HepG2 (cell line): Measurements from ENCODE around the gene SLC25A1. TPM values are rescaled to one million over a fixed set of nuclear protein-coding genes. Genes with fewer than 3 reads are reported as not detected.

ENCODE experiments used
- EHMT2 ChIP-seq: fragments of 200-600 bp; sonication (generic); IDR thresholded peaks from 2 replicates; pipeline ENCODE4 v1.7.0; 2017; ENCODE audit warnings: antibody characterized with exemption, low read depth, low read length, borderline replicate concordance
- HDAC2 ChIP-seq: sonication (generic); formaldehyde crosslinking; IDR thresholded peaks from 2 replicates; pipeline ENCODE4 v1.4.0; 2020; ENCODE audit warnings: missing genetic modification reagents
- HMG20B ChIP-seq: conservative IDR thresholded peaks from 2 replicates; pipeline ENCODE4 v1.6.1; 2016; ENCODE audit warnings: missing genetic modification reagents, missing compliant biosample characterization
- ISX ChIP-seq: sonication (generic); formaldehyde crosslinking; conservative IDR thresholded peaks from 2 replicates; pipeline ENCODE4 v1.5.0; 2020; ENCODE audit warnings: missing genetic modification reagents
- MXI1 ChIP-seq: IDR thresholded peaks from 3 replicates; pipeline ENCODE4 v1.6.1; 2012; ENCODE audit warnings: low read depth, low read length, inconsistent platforms, borderline replicate concordance
- MZF1 ChIP-seq: sonication (generic); formaldehyde crosslinking; IDR thresholded peaks from 2 replicates; pipeline ENCODE4 v1.8.1; 2023; ENCODE audit warnings: mild to moderate bottlenecking, missing genetic modification reagents, borderline replicate concordance
- NONO ChIP-seq, 2 experiments: fragments of 450-650 bp in 1 of 2; sonication (generic) in 1 of 2; formaldehyde crosslinking in 1 of 2; IDR thresholded peaks in 1 of 2; conservative IDR thresholded peaks in 1 of 2; 2 replicates each; pipeline versions ENCODE4 v1.6.1 to v1.8.0; 2017 to 2022; ENCODE audit warnings: mild to moderate bottlenecking in 1 of 2, missing genetic modification reagents in 1 of 2, moderate library complexity in 1 of 2
- POLR2AphosphoS5 ChIP-seq: IDR thresholded peaks from 2 replicates; pipeline ENCODE4 v1.6.1; 2012; ENCODE audit warnings: low read depth, low read length
- RBM22 ChIP-seq: fragments of 200-400 bp; formaldehyde crosslinking; optimal IDR thresholded peaks from 2 replicates; pipeline ENCODE3; 2017; ENCODE audit warnings: mild to moderate bottlenecking, low read length, moderate library complexity
- RNF2 ChIP-seq: fragments of 450-650 bp; conservative IDR thresholded peaks from 2 replicates; pipeline ENCODE4 v1.6.1; 2016; ENCODE audit warnings: low read depth
- TARDBP ChIP-seq: sonication (generic); formaldehyde crosslinking; IDR thresholded peaks from 2 replicates; pipeline ENCODE4 v1.8.0; 2022; ENCODE audit warnings: mild to moderate bottlenecking, missing genetic modification reagents
- ZBTB38 ChIP-seq: sonication (generic); formaldehyde crosslinking; IDR thresholded peaks from 2 replicates; pipeline ENCODE4 v1.5.1; 2020; ENCODE audit warnings: mild to moderate bottlenecking, missing genetic modification reagents
- ZNF17 ChIP-seq: sonication (generic); formaldehyde crosslinking; IDR thresholded peaks from 2 replicates; pipeline ENCODE4 v1.5.0; 2020; ENCODE audit warnings: mild to moderate bottlenecking, missing genetic modification reagents
- ZNF235 ChIP-seq: sonication (generic); formaldehyde crosslinking; IDR thresholded peaks from 2 replicates; pipeline ENCODE4 v1.8.1; 2023; ENCODE audit warnings: mild to moderate bottlenecking, missing genetic modification reagents, borderline replicate concordance
- ZNF326 ChIP-seq: sonication (generic); formaldehyde crosslinking; IDR thresholded peaks from 2 replicates; pipeline ENCODE4 v1.4.0; 2020; ENCODE audit warnings: missing genetic modification reagents, borderline replicate concordance
- ZNF44 ChIP-seq: sonication (generic); formaldehyde crosslinking; IDR thresholded peaks from 2 replicates; pipeline ENCODE4 v1.5.1; 2020; ENCODE audit warnings: mild to moderate bottlenecking, missing genetic modification reagents
- ZNF605 ChIP-seq: sonication (generic); formaldehyde crosslinking; IDR thresholded peaks from 2 replicates; pipeline ENCODE4 v1.8.0; 2022; ENCODE audit warnings: mild to moderate bottlenecking, missing genetic modification reagents
- ZNF670 ChIP-seq: sonication (generic); formaldehyde crosslinking; IDR thresholded peaks from 2 replicates; pipeline ENCODE4 v1.8.0; 2022; ENCODE audit warnings: mild to moderate bottlenecking, missing genetic modification reagents, borderline replicate concordance
- ZSCAN25 ChIP-seq: sonication (generic); formaldehyde crosslinking; IDR thresholded peaks from 2 replicates; pipeline ENCODE4 v1.8.0; 2022; ENCODE audit warnings: mild to moderate bottlenecking, missing genetic modification reagents
- ZZZ3 ChIP-seq: sonication (generic); formaldehyde crosslinking; IDR thresholded peaks from 2 replicates; pipeline ENCODE4 v1.4.0; 2020; ENCODE audit warnings: missing genetic modification reagents, mild to moderate bottlenecking, borderline replicate concordance
- polyA plus RNA-seq, 8 experiments: library from polyadenylated mRNA; depleted of rRNA in 3 of 8; stranded (reverse) in 7 of 8; unstranded in 1 of 8; fragments of >200 nt; fragmentation: Illumina TruSeq in 4 of 8; extraction: Trizol in 4 of 8; gene quantifications; 2 replicates each; pipeline versions ENCODE4 v1.2.1 to v1.2.3, GENCODE V29; 2011 to 2016; ENCODE audit warnings: low read depth in 4 of 8, missing spikeins in 1 of 8, mixed read lengths in 1 of 8; ENCODE audit not compliant: insufficient read depth in 1 of 8
- total RNA-seq, 5 experiments: library from RNA; depleted of rRNA; stranded (reverse); fragments of >200 nt; fragmentation: Illumina TruSeq; extraction: Trizol; gene quantifications; 2 replicates each; pipeline ENCODE4 v1.2.3, GENCODE V29; 2016; ENCODE audit warnings: low read depth in 1 of 5
- TF ChIP-seq, protein P1 (sequence below): sonication (generic); formaldehyde crosslinking; IDR thresholded peaks from 2 replicates; pipeline ENCODE4 v1.5.0; 2020; ENCODE audit warnings: mild to moderate bottlenecking, missing genetic modification reagents
- TF ChIP-seq, protein P2 (sequence below): sonication (generic); formaldehyde crosslinking; IDR thresholded peaks from 2 replicates; pipeline ENCODE4 v1.4.0; 2020; ENCODE audit warnings: mild to moderate bottlenecking, missing genetic modification reagents, borderline replicate concordance
- TF ChIP-seq, protein P3 (sequence below): sonication (generic); formaldehyde crosslinking; IDR thresholded peaks from 2 replicates; pipeline ENCODE4 v1.5.1; 2020; ENCODE audit warnings: mild to moderate bottlenecking, missing genetic modification reagents, moderate library complexity

The SLC25A1 gene
- total and polyA plus RNA-seq, 2 of the 13 experiments (the other 11 are each of a cell fraction or from before 2014, with no cell fraction given) = 49.4 to 161 TPM

DNA sequence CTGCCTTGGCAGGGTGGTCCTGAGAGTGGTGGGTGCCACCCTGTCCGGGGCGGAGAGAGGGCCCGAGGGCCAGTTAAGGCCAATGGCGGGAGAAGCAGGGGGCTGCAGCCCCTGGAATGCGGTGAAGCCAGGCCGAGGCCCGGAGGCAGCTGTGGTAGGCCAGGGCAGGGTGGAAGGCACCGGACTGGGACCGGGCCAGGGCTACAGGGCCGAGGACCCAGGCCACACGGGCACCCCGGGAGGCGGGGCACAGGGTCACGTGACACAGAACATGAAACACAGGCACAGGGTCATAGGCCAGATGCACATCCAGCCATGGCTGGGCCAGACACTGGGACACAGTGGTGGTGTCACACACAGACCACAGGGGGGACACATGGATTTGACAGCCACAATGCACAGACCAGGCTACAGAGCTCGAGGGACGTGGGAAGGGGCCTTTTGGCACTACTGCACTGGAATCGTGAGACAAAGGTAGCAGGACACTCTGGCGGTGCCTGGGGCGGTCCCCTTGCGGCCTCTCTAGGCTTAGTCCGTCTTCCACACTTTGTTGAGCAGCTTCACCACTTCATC, 2.8 kb downstream of the SLC25A1 start (continued):
- TF ChIP-seq MXI1 = 0 out of 3 replicates have a peak, but pooled peaks have one; percentile 25
- TF ChIP-seq RNF2 = no peak
- no peak for TF ChIP-seq ZNF17 (CRISPR knock-in tag)
- 0 out of 2 replicates have a peak, but pooled peaks have one; percentile 39 for TF ChIP-seq ZSCAN25
- TF ChIP-seq HMG20B (CRISPR knock-in tag) = no peak
- TF ChIP-seq, protein P1, sequence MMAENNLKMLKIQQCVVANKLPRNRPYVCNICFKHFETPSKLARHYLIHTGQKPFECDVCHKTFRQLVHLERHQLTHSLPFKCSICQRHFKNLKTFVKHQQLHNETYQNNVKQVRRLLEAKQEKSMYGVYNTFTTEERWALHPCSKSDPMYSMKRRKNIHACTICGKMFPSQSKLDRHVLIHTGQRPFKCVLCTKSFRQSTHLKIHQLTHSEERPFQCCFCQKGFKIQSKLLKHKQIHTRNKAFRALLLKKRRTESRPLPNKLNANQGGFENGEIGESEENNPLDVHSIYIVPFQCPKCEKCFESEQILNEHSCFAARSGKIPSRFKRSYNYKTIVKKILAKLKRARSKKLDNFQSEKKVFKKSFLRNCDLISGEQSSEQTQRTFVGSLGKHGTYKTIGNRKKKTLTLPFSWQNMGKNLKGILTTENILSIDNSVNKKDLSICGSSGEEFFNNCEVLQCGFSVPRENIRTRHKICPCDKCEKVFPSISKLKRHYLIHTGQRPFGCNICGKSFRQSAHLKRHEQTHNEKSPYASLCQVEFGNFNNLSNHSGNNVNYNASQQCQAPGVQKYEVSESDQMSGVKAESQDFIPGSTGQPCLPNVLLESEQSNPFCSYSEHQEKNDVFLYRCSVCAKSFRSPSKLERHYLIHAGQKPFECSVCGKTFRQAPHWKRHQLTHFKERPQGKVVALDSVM (CRISPR knock-in tag) = no peak
- no peak for TF ChIP-seq HDAC2 (CRISPR knock-in tag)
- no peak for TF ChIP-seq ZNF44 (CRISPR knock-in tag)
- no peak for TF ChIP-seq NONO (IDR thresholded peaks at IDR 0.05)
- TF ChIP-seq NONO (CRISPR knock-in tag; conservative IDR thresholded peaks at IDR 0.05) = peak; percentile 54; the same call in 1 of the 2 replicates
- TF ChIP-seq, protein P2, sequence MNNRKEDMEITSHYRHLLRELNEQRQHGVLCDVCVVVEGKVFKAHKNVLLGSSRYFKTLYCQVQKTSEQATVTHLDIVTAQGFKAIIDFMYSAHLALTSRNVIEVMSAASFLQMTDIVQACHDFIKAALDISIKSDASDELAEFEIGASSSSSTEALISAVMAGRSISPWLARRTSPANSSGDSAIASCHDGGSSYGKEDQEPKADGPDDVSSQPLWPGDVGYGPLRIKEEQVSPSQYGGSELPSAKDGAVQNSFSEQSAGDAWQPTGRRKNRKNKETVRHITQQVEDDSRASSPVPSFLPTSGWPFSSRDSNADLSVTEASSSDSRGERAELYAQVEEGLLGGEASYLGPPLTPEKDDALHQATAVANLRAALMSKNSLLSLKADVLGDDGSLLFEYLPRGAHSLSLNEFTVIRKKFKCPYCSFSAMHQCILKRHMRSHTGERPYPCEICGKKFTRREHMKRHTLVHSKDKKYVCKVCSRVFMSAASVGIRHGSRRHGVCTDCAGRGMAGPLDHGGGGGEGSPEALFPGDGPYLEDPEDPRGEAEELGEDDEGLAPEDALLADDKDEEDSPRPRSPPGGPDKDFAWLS = no peak
- TF ChIP-seq TARDBP (CRISPR knock-in tag) = 0 out of 2 replicates have a peak, but pooled peaks have one; percentile 36
- TF ChIP-seq MZF1 (CRISPR knock-in tag) = no peak
- TF ChIP-seq ZBTB38 (CRISPR knock-in tag) = 0 out of 2 replicates have a peak, but pooled peaks have one; percentile 35
- peak; percentile 37; the same call in 1 of the 2 replicates for TF ChIP-seq POLR2AphosphoS5
- no peak for TF ChIP-seq ZNF326 (CRISPR knock-in tag)
- TF ChIP-seq ISX (CRISPR knock-in tag) = no peak
- peak; percentile 44; the same call in 1 of the 2 replicates for TF ChIP-seq ZZZ3 (CRISPR knock-in tag)
- no peak for TF ChIP-seq ZNF670 (CRISPR knock-in tag)
- no peak for TF ChIP-seq EHMT2
- TF ChIP-seq ZNF605 = no peak
- peak; percentile 30 for TF ChIP-seq RBM22
- TF ChIP-seq ZNF235 = no peak
- TF ChIP-seq, protein P3, sequence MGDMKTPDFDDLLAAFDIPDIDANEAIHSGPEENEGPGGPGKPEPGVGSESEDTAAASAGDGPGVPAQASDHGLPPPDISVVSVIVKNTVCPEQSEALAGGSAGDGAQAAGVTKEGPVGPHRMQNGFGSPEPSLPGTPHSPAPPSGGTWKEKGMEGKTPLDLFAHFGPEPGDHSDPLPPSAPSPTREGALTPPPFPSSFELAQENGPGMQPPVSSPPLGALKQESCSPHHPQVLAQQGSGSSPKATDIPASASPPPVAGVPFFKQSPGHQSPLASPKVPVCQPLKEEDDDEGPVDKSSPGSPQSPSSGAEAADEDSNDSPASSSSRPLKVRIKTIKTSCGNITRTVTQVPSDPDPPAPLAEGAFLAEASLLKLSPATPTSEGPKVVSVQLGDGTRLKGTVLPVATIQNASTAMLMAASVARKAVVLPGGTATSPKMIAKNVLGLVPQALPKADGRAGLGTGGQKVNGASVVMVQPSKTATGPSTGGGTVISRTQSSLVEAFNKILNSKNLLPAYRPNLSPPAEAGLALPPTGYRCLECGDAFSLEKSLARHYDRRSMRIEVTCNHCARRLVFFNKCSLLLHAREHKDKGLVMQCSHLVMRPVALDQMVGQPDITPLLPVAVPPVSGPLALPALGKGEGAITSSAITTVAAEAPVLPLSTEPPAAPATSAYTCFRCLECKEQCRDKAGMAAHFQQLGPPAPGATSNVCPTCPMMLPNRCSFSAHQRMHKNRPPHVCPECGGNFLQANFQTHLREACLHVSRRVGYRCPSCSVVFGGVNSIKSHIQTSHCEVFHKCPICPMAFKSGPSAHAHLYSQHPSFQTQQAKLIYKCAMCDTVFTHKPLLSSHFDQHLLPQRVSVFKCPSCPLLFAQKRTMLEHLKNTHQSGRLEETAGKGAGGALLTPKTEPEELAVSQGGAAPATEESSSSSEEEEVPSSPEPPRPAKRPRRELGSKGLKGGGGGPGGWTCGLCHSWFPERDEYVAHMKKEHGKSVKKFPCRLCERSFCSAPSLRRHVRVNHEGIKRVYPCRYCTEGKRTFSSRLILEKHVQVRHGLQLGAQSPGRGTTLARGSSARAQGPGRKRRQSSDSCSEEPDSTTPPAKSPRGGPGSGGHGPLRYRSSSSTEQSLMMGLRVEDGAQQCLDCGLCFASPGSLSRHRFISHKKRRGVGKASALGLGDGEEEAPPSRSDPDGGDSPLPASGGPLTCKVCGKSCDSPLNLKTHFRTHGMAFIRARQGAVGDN (CRISPR knock-in tag) = 0 out of 2 replicates have a peak, but pooled peaks have one; percentile 36
